Choroid plexus epithelial cell (primary cell): ENCODE measurements around the gene DUSP16.

Experiments
- DNase-seq: peaks from one replicate; pipeline ENCODE4 v3.0.0-alpha.2; 2010; ENCODE audit warnings: low read depth
- H3K4me3 ChIP-seq: 2 replicates; pipeline ENCODE4 v1.5.1; 2011; ENCODE audit warnings: low read depth, mild to moderate bottlenecking, control low read depth, low read length, moderate library complexity
- CTCF ChIP-seq: conservative IDR thresholded peaks from 2 replicates; pipeline ENCODE4 v1.5.1; 2011; ENCODE audit warnings: low read depth, mild to moderate bottlenecking, control low read depth, inconsistent platforms, low read length, moderate library complexity

DUSP16 gene

GRCh38 chr12:12520273-12520672 lies 42.4 kb downstream of the DUSP16 start:
- no peak overlapping the region for H3K4me3 ChIP-seq
- TF ChIP-seq CTCF: no peak
- no peak for DNase-seq

DNA sequence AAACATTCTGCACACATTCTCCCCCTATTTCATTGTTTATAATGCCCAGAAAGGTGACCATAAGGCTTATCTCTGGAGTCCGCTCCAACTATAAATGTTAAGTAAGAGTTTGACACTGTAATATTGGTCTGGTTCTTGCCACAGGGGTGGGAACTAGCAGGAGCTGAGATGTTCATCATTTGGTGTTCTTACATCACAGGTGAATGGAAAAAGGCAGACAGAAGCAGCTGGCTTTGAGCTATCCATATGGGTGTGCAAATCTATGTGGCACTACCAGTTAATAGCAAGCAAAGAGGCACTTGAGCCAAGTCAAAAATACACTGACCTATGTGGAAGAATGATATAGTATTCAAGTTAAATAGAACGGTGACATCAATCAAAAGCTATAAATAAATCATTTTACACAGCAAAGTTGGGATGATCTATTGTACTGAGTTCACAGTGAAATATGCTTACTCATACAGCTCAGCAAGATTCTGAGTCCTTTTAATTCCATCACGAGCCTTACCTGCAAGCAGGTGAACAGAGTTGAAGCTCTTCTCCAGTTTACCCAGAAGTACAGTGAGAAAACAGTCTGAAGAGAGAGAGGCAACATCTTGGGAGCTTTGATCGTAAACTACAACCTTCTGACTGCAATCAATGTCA lies 43.2 kb downstream of the DUSP16 start:
- no peak for TF ChIP-seq CTCF
- DNase-seq: no peak
- H3K4me3 ChIP-seq: no peak overlapping the region

- TF ChIP-seq CTCF: no peak
- H3K4me3 ChIP-seq: no peak overlapping the region
- DNase-seq: no peak
Observed at GRCh38 chr12:12518919-12519318, 43.7 kb downstream of the DUSP16 start.

- DNase-seq: no peak
- no peak for TF ChIP-seq CTCF
- no peak overlapping the region for H3K4me3 ChIP-seq
Observed at GRCh38 chr12:12518464-12518845, 44.2 kb downstream of the DUSP16 start.

DNA sequence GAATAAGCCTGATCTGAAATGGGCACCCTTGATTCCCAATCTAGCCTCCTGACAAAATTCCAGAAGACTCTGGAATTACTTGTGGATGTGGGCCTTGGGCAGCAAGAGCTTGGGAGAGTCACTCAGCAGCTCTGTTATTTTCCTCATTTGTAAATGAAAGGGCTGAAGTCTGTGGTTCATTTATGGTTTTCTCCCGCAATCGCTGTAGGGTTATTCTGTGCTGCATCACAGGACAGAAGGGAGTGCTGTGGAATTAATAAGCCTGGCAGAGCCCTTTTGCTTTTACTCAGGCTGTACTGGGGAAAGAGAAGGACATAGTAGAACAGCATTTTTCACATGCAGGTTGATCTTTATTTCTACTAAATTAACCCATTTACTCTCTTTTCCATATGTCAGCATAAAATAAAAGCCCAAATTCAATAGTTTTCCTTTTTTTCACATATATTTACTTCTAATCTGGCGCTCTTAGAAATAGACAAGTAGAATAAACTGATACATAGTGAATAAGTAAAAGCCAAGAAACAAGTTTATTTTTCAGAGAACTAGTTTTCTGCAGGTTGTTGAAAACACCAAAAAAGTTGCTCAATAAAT lies 49.2 kb downstream of the DUSP16 start:
- TF ChIP-seq CTCF: no peak
- no peak overlapping the region for H3K4me3 ChIP-seq
- no peak for DNase-seq

- no peak for TF ChIP-seq CTCF
- H3K4me3 ChIP-seq: no peak overlapping the region
- no peak for DNase-seq
Observed at GRCh38 chr12:12511895-12512711, 50.6 kb downstream of the DUSP16 start.
